HG02885 (cell line): ENCODE data around the gene MPZL3.

Experiments
- ATAC-seq: cut with Tn5 transposase; IDR thresholded peaks from one replicate; pipeline ENCODE4 v1.9.1; 2021; ENCODE audit warnings: mild to moderate bottlenecking; ENCODE audit not compliant: unreplicated experiment, poor library complexity

The MPZL3 gene

GRCh38 chr11:118251858-118252652 lies at the start of gene MPZL3:
Gene MPZL3 (minus strand): TSS chr11:118252365. CDS start chr11:118252294, 71 bp downstream.
- ATAC-seq = peak; percentile 69

GRCh38 chr11:118301600-118302195 lies 49.5 kb upstream of the MPZL3 start:
- ATAC-seq = no peak

- no peak for ATAC-seq
Observed at GRCh38 chr11:118295815-118296454, 43.8 kb upstream of the MPZL3 start.

- ATAC-seq = no peak
Observed at GRCh38 chr11:118295199-118295598, 43.0 kb upstream of the MPZL3 start.

- no peak for ATAC-seq
Observed at GRCh38 chr11:118294053-118294452, 41.9 kb upstream of the MPZL3 start.

- ATAC-seq = no peak
Observed at GRCh38 chr11:118291477-118292135, 39.4 kb upstream of the MPZL3 start.

GRCh38 chr11:118290923-118291322 lies 38.8 kb upstream of the MPZL3 start:
- no peak for ATAC-seq

GRCh38 chr11:118289401-118289800 lies 37.2 kb upstream of the MPZL3 start:
- ATAC-seq = no peak

- ATAC-seq = no peak
Observed at GRCh38 chr11:118287006-118287405, 34.8 kb upstream of the MPZL3 start.

- ATAC-seq = no peak
Observed at GRCh38 chr11:118286545-118286944, 34.4 kb upstream of the MPZL3 start.

GRCh38 chr11:118283756-118284350 lies 31.7 kb upstream of the MPZL3 start:
- ATAC-seq = no peak

GRCh38 chr11:118283037-118283636 lies 31.0 kb upstream of the MPZL3 start:
- ATAC-seq = no peak

- ATAC-seq = no peak
Observed at GRCh38 chr11:118282606-118283005, 30.4 kb upstream of the MPZL3 start.

- ATAC-seq = no peak
Observed at GRCh38 chr11:118281284-118281683, 29.1 kb upstream of the MPZL3 start.

GRCh38 chr11:118277312-118277711 lies 25.1 kb upstream of the MPZL3 start:
- no peak for ATAC-seq

GRCh38 chr11:118276422-118276821 lies 24.3 kb upstream of the MPZL3 start:
- ATAC-seq = no peak

GRCh38 chr11:118275176-118275575 lies 23.0 kb upstream of the MPZL3 start:
- ATAC-seq = no peak

GRCh38 chr11:118274186-118274585 lies 22.0 kb upstream of the MPZL3 start:
- ATAC-seq = no peak

GRCh38 chr11:118272001-118272400 lies 19.8 kb upstream of the MPZL3 start:
- no peak for ATAC-seq

- no peak for ATAC-seq
Observed at GRCh38 chr11:118267486-118267885, 15.3 kb upstream of the MPZL3 start.
